GM10847 (cell line): Measurements from ENCODE around the gene JCAD.

ENCODE experiments used
- POLR2A ChIP-seq: IDR thresholded peaks from 2 replicates; pipeline ENCODE4 v1.6.1; 2011; ENCODE audit not compliant: insufficient read length; ENCODE audit errors: extremely low read depth

JCAD gene

GRCh38 chr10:29992914-29993313 is 66.5 kb downstream of the JCAD start:
- TF ChIP-seq POLR2A = no peak

- TF ChIP-seq POLR2A = no peak
Measured at GRCh38 chr10:29991382-29991781, 68.0 kb downstream of the JCAD start.

GRCh38 chr10:29987471-29987870 is 71.9 kb downstream of the JCAD start:
- TF ChIP-seq POLR2A = no peak

- TF ChIP-seq POLR2A = no peak
Measured at GRCh38 chr10:29982997-29983648, 76.3 kb downstream of the JCAD start.

GRCh38 chr10:29981510-29981909 is 77.9 kb downstream of the JCAD start:
- no peak for TF ChIP-seq POLR2A

GRCh38 chr10:29980084-29980483 is 79.3 kb downstream of the JCAD start:
- TF ChIP-seq POLR2A = no peak

- no peak for TF ChIP-seq POLR2A
Measured at GRCh38 chr10:29977171-29977570, 82.2 kb downstream of the JCAD start.

GRCh38 chr10:29976134-29976533 is 83.3 kb downstream of the JCAD start:
- TF ChIP-seq POLR2A = no peak

GRCh38 chr10:29974773-29975172 is 84.6 kb downstream of the JCAD start:
- no peak for TF ChIP-seq POLR2A

- no peak for TF ChIP-seq POLR2A
Measured at GRCh38 chr10:29973921-29974320, 85.5 kb downstream of the JCAD start.

GRCh38 chr10:29970576-29970975 is 88.8 kb downstream of the JCAD start:
- no peak for TF ChIP-seq POLR2A

GRCh38 chr10:29970012-29970396 is 89.4 kb downstream of the JCAD start:
- no peak for TF ChIP-seq POLR2A

GRCh38 chr10:29969255-29970011 is 90.0 kb downstream of the JCAD start:
- TF ChIP-seq POLR2A = no peak

GRCh38 chr10:29968585-29968984 is 90.8 kb downstream of the JCAD start:
- no peak for TF ChIP-seq POLR2A

- no peak for TF ChIP-seq POLR2A
Measured at GRCh38 chr10:29966269-29966668, 93.1 kb downstream of the JCAD start.
